ENCODE measurements around the gene ZC3H12A. TPM values are rescaled to one million over a fixed set of nuclear protein-coding genes. Genes with fewer than 3 reads are reported as not detected.

Gene ZC3H12A
- total RNA-seq, 1 experiment from 2014 or later = 6.7 TPM

- H3K23ac ChIP-seq (ENCODE audit: insufficient read length, low read depth, low read length) = no peak overlapping the region
- no peak overlapping the region for H2BK20ac ChIP-seq (ENCODE audit: low read depth, low read length, poor library complexity, severe bottlenecking)
- H3K4me2 ChIP-seq (ENCODE audit: insufficient read depth, insufficient read length, low read length) = no peak overlapping the region
- H3K4ac ChIP-seq (ENCODE audit: low read depth, low read length) = no peak overlapping the region
- no peaks in the 10 kb centered on the region for H3K79me1 ChIP-seq (ENCODE audit: insufficient read depth, low read depth, low read length, poor library complexity, severe bottlenecking)
- no peak overlapping the region for H3T11ph ChIP-seq (ENCODE audit: low read length)
- H3K27me3 ChIP-seq (ENCODE audit: insufficient read depth, low read length) = no peaks in the 10 kb centered on the region
- H2BK15ac ChIP-seq (ENCODE audit: low read depth, low read length) = no peak overlapping the region
- no peak overlapping the region for H4K8ac ChIP-seq (replicated peaks; ENCODE audit: insufficient read length, low read depth, low read length)
- H3K9ac ChIP-seq (ENCODE audit: extremely low read depth, insufficient read length, low read length) = no peak overlapping the region
- H2AFZ ChIP-seq (ENCODE audit: low read length) = no peak overlapping the region
- H3K56ac ChIP-seq (ENCODE audit: insufficient read length, low read depth, low read length) = no peak overlapping the region
- peaks cover 13% of the 10 kb centered on the region; the same call in 1 of the 2 replicates for H3K4me1 ChIP-seq (ENCODE audit: insufficient read depth, low read length)
- H4K91ac ChIP-seq (ENCODE audit: insufficient read length, low read depth, low read length) = no peak overlapping the region
- H3K4me3 Mint-ChIP-seq = no peak overlapping the region
- H3K36me3 Mint-ChIP-seq (ENCODE audit: insufficient read depth in 1 of 3, low read depth in 3 of 3) = no peaks in the 10 kb centered on the region
- peaks cover 11% of the 10 kb centered on the region for H3K27me3 Mint-ChIP-seq (ENCODE audit: low read depth)
- no peaks in the 10 kb centered on the region for H3K79me2 ChIP-seq (ENCODE audit: insufficient read depth, low read length)
- H2BK120ac ChIP-seq (ENCODE audit: low read depth, low read length, poor library complexity, severe bottlenecking) = no peak overlapping the region
- no peak overlapping the region for H3K18ac ChIP-seq (ENCODE audit: insufficient read length, low read depth, low read length)
- no peak overlapping the region for H3K14ac ChIP-seq (ENCODE audit: insufficient read depth, low read length)
- no peak overlapping the region for H4K5ac ChIP-seq (ENCODE audit: insufficient read length, low read depth, low read length)
- no peak overlapping the region for H3K27ac ChIP-seq (ENCODE audit: insufficient read length, low read depth, low read length)
- TF ChIP-seq, protein P1, sequence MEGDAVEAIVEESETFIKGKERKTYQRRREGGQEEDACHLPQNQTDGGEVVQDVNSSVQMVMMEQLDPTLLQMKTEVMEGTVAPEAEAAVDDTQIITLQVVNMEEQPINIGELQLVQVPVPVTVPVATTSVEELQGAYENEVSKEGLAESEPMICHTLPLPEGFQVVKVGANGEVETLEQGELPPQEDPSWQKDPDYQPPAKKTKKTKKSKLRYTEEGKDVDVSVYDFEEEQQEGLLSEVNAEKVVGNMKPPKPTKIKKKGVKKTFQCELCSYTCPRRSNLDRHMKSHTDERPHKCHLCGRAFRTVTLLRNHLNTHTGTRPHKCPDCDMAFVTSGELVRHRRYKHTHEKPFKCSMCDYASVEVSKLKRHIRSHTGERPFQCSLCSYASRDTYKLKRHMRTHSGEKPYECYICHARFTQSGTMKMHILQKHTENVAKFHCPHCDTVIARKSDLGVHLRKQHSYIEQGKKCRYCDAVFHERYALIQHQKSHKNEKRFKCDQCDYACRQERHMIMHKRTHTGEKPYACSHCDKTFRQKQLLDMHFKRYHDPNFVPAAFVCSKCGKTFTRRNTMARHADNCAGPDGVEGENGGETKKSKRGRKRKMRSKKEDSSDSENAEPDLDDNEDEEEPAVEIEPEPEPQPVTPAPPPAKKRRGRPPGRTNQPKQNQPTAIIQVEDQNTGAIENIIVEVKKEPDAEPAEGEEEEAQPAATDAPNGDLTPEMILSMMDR (conservative IDR thresholded peaks at IDR 0.05) = no peak
- no peaks in the 10 kb centered on the region for H3K23me2 ChIP-seq (ENCODE audit: insufficient read length, low read depth, low read length, poor library complexity, severe bottlenecking)
- no peak overlapping the region for H2AK5ac ChIP-seq (ENCODE audit: insufficient read length, low read length)
- DNase-seq = peak; percentile 46
- no peaks in the 10 kb centered on the region for H3K9me3 ChIP-seq (ENCODE audit: control insufficient read depth, low read depth, low read length)
- H4K20me1 ChIP-seq (ENCODE audit: control insufficient read depth, insufficient read depth, insufficient read length) = no peaks in the 10 kb centered on the region
- peaks cover 35 to 48% of the 10 kb centered on the region in 2 experiments for H3K4me1 Mint-ChIP-seq
- no CpG with 5 or more reads among the region's 5 CpGs for whole genome bisulfite sequencing (ENCODE audit: extremely low coverage, insufficient read length, low lambda C conversion rate)
- no peaks in the 10 kb centered on the region; a peak in 1 of 5 replicates for H3K9me3 Mint-ChIP-seq
- peak overlapping the region in 1 of 3 experiments; percentile 74; a peak in 2 of 7 replicates for H3K27ac Mint-ChIP-seq
- H2BK12ac ChIP-seq (ENCODE audit: insufficient read length, low read depth, low read length) = no peak overlapping the region
- H2BK5ac ChIP-seq (ENCODE audit: insufficient read length, low read length) = no peak overlapping the region
Measured at GRCh38 chr1:37449936-37450335, 24.4 kb upstream of the ZC3H12A start.

All from H9 (cell line).